Inflammatory macrophage treated with lipopolysaccharide for 1 hour (primary cell): Measurements from ENCODE around the gene RASAL2.
"Not testable (repeated sequence)": the region's sequence is repeated elsewhere in the genome, so short reads cannot be mapped to it uniquely, and the experiment has no call there.

Experiments
- DNase-seq, 2 donors: peaks; one replicate each; pipeline ENCODE4 v3.0.0-alpha.2; 2020 to 2022

Gene RASAL2

DNA sequence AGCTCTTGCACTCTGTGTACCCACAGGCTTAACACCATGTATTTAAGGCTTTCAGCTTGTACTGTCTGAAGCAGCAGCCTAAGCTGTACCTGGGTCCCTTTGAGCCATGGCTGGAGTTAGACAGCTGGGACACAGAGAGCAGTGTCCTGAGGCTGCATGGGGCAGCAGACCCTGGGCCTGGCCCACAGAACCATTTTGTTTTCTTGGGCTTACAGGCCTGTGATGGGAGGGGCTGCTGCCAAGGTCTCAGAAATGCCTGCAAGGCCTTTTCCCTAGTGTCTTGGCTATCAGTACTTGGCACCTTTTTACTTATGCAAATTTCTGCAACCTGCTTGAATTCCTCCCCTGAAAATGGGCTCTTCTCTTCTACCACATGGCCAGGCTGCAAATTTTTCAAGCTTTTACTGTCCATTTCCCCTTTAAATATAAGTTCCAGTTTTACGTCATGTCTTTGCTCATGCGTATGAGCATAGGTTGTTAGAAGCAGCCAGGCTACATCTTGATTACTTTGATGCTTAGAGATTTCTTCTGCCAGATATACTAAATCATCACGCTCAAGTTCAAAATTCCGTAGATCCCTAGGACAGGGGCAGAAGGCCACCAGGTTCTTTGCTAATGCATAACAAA lies 259.0 kb downstream of the RASAL2 start:
- no peak for DNase-seq

DNA sequence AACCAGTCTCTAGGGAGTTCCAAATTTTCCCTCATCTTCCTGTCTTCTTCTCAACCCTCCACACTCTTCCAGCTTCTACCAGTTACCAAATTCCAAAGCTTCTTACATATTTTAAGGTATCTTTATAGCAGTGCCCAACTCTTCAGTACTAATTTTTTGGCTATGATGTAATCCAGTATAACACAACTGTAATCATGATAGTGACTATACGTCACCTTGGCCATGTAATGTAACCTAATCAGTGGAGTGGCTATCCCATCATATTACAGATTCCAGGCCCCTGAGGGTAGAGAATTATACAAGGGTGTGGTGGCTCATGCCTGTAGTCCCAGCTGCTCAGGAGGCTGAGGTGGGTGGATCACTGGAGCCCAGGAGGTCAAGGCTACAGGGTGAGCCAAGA lies 259.6 kb downstream of the RASAL2 start:
- DNase-seq, result no peak

DNA sequence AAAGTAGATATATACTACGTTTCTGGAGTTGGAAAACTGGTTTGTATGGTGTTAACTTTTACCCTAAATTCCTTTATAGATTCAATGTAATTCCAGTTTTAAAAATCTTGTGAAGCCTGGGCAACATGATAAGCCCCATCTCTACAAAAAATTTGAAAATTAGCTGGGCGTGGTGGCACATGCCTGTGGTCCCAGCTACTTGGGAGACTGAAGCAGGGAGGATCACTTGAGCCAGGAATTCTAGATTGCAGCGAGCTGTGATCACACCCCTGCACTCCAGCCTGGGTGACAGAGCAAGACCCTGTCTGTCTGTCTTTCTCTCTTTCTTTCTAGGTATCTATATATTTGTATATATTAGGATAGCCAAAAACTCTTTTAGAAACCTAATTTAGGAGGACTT lies 260.9 kb downstream of the RASAL2 start:
- DNase-seq, result no peak

DNA sequence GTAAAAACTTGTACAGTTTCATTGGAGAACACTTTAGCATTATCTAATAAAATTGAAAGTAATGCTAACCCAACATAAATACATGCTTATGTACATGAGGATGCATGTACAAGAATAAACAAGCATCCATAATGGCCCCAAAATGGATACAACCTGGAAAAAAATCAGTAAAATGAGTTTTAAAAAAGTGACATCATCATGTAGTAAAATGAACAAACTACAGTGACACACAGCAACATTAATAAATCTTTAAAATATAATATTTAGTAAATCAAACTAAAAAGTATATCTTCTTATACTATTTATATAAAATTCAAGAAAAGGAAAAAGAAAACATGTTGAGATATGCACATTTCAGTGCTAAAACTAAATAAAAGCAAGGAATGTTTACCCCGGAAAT lies 262.4 kb downstream of the RASAL2 start:
- DNase-seq, result no peak

DNA sequence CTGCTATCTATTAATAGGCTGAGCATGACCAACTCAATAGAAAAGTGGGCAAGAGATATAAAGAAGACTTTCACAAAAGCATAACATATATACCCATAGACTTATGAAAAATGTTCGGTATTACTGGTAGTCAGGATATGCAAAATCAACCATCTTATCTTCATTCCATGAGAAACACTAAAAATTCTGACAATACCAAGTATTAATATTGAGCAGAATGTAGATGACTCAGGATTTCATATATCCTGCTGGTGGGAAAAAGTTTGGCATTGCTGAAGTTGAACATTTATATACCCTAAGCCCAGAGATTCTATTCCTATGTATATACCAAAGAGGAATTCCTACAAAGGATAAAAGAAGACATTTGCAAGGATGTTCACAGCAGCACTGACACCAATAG lies 264.6 kb downstream of the RASAL2 start:
- no peak for DNase-seq

DNA sequence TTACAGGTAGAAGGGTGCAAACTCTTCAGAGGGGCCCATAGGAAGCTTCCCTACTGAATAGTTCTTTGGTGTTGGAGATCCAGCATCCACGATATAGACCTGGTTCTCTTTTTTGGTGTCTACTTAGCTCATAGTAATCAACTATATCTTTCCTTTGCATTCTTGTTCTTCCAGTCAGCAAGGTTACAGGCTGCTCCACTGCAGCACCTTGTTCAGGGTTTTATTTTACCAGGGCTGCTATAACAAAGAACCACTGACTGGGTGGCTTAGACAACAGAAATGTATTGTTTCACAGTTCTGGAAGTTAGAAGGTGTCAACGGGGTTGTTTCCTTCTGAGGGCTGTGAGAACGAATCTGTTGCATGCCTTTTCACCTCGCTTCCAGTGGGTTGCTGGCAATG lies 266.5 kb downstream of the RASAL2 start:
- no peak for DNase-seq

DNA sequence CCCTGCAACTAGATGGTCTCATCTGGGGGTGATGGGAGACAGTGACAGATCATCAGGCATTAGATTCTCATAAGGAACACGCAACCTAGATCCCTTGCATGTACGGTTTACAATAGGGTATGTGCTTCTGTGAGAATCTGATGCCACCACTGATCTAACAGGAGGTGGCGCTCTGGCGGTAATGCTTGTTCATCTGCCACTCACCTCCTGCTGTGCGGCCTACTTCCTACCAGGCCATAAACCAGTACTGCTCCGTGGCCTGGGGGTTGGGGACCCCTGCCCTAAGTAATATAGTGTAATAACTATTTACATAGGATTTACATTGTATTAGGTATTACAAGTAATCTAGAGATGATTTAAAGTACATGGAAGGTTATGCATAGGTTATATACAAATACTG lies 267.9 kb downstream of the RASAL2 start:
- DNase-seq, result no peak

DNA sequence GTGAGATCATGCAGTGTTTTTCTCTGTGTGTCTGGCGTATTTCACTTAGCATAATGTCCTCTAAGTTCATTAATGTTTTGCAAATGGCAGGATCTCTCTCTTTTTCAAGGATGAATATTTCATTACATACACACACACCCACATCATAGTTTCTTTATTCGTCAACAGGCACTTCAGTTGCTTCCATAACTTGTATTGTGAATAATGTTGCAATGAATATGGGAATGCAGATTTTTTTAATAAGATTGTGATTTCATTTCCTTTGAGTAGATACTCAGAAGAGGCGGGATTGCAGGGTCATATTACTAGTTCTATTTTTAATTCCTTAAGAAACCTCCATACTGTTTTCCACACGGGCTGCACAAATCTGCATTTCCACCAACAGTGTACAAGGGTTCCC lies 268.8 kb downstream of the RASAL2 start:
- DNase-seq, result no peak

DNA sequence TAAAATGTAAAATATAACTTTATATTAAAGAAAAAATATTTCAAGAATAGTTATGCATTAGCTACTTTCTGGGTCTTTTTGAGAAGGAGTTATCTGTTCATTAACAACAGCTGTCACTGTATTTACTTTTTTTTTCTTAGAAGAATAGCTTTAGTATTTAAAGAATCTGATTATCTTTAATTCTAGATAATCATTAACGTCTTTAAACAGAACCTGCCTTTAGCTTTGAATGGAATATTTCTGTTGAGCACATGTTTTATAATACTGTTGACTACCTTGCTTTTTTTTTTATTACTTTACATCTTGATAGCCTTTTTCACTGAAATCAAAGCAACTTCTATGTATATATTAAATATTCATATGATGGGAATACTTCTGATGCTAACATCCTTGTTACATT lies 270.9 kb downstream of the RASAL2 start:
- no peak for DNase-seq

DNA sequence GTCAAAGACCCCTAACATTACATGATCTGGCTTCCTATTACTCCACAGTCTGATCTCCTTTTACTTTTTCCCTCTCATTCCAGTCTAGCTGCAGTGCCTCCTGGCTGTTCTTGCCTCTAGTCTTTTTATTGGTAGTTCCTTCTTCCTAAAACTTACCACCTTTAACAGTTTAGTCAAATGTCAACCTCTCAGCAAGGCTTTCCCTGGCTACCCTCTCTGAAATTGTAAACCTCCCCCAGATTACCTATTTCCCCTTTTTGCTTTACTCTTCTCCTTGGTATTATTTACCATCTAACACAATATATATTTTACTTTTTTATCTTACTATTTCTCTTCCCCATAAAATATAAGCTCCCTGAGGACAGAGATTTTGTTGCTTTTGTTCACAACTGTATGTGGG lies 273.2 kb downstream of the RASAL2 start:
- DNase-seq, result no peak

DNA sequence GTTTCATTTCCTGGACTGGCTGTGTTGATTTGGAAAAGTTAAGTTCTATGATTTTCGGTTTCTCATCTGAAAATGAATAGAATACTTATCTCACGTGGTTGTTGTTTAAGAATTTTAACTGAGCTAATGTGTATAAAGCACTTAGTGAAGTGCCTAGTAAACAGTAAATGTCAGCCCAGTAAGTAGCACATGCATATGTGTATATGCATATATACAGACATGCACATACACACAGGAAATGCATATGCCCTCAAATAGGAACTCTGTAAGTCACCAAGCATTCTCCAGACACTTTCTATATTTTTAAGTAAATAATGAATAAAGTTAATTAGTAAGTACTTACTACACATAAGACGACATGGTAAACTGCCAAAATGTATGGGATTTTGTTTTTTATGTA lies 274.3 kb downstream of the RASAL2 start:
- no peak for DNase-seq

DNA sequence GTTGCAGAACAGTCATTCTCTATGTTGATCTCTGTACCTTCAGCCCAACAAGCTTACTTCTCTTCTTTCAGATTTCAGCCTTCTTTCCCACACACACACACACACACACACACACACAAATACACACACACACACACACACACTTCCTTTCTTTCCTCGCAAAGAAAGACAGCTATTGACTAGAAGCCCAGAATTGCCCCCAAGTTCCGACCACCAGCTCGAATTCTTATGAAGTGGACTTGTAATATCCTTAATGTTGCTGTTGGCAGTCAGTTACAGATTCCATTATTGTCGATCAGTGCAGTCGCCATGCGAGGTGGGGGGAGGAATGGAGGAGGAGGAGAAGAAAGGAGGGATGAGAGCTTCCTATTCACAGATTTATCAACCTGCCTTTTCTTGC lies 277.3 kb downstream of the RASAL2 start:
- DNase-seq, result no peak

DNA sequence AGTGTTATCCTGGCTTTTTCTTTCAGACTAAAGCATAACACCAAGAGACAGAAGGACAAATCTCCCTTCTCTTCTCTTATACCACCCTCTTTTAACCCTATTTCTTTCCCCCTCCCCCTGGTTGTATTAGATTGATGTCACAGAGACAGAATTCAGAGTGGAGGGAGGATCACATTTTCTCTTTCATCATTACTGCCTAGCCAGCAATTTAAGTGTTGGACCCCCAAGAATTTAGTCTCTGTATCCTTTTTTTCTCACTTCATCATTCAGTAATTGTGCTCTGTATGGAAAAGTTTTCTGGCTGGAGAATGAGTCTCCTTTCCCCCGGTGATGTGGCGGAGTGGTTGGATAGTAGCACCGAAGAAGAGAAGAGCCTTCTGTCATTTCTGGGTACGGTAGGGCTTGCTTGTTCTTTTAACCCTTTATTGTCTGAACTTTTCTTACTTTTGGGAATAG lies 278.1 kb downstream of the RASAL2 start:
- DNase-seq, result no peak

DNA sequence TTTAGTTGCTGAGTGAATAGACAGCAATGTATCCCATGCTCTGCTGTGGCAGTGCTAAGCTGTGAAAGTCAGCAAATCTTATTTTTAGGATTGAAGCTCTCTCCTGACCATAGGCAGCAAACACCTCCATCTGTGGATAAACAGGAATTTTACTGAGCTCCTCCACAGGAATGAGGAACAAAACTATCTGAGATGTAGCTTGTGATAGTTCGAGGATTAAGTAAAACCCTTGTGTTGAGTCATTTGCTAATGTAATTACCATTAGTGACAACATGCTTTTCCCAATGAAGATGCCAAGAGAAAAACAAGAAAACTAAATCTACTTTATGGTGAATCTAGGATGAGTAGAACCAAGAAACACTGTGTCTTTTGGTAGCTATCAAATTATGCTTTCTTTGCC lies 280.1 kb downstream of the RASAL2 start:
- peak in 1 of 2 donors; percentile 43 for DNase-seq

DNA sequence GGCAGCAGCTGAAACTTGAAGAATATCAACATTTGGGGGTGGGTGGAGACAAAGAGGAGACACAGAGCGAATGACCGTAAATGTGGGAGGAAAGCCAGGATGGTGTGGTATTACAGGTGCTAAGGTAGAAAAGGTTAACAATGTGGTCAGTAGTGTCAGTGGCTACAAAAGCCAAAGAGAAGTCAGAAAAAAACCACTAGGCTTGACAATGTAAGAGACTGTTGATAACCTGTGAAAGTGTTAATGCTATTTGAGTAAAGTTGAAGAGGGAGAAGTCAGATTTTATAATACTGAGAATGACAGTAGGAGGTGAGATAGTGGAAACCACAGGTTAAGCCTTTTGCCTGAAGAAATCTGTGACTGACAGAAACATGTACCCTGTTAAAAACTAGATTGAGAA lies 282.1 kb downstream of the RASAL2 start:
- DNase-seq, result no peak

DNA sequence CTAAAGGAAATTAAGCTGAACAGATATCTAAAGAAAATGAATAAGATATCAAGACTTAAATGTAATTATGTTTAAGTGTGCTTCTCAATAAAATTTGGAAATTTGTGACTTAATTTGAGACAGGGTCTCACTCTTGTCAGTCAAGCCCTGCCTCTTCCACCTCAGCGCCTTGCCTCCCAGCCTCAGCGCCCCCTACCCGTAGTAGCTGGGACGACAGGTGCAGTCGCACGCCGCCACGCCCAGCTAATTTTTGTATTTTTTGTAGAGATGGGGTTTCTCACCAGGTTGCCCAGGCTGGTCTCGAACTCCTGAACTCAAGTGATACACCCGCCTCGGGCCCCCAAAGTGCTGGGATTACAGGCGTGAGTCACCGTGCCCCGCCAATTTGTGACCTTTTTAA lies 285.9 kb downstream of the RASAL2 start:
- DNase-seq, result no peak

DNA sequence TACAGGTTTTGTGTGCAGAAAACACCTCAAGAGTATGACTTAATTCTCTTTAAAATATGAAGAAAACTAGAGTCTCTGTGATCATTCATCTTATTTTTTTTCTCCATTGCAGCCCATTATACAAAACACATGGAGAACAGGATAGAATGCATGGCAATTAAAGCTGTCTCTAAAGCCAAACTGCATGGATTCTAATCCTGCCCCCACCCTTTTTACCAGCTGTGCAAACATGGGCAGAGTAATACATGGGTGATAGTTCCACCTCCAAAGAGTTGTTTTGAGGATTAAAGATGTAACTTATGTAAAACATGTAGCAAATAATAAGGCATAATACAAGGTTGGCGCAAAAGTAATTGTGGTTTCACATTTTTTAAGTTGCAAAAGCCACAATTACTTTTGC lies 288.5 kb downstream of the RASAL2 start:
- no peak for DNase-seq

DNA sequence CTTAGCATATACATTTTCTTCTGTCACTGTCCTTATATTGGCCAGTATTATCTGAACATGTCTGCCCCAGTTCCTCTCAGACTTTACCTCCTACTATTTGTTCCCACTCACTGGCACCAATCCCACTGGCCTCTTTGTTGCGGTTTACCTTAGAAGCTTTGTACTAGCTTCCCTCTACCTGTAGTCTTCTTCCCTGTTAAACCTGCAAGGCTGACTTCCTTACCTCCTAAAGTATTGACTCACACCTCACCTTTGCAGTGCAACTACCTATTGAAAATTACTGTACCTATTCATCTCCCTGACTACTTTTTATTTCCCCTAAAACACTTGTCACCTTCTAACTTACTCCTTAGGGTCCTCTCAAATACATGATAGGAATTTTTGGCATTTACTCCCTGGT lies 291.8 kb downstream of the RASAL2 start:
- DNase-seq, result no peak

DNA sequence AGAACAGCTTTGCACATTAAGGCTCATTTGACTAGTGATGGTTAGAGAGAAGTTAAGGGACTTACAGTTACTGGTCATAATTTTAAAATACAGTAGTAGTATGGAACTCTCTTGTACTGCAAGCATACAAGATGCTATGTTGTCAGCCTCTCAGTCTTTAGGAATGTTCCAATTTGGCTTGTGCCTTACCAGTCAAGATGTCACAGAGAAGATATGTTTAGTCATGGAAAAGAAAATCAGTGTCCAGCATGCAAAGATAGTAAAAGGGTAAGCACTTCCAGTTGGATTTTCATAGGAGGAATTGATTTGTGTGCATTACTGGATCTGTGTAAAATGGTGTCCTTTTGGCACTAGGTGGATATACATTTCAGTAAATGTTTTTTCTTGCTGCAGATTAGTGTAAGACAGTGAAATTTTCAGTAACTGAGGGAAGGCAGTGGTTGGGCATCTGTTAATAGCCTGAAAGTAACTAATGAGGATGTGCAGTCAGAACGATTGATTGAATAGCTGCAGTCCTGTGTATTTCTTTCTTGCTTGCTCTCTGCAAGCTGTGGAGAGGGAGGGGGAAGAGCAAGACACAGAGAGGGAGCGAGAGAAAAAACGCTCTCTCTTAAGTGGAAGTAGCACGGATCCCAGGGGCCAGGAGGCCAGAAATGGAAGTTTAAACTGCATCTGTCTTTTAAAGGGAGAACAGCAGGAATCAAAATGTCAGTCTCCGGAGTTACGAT lies 294.7 kb downstream of the RASAL2 start:
- DNase-seq, result no peak

DNA sequence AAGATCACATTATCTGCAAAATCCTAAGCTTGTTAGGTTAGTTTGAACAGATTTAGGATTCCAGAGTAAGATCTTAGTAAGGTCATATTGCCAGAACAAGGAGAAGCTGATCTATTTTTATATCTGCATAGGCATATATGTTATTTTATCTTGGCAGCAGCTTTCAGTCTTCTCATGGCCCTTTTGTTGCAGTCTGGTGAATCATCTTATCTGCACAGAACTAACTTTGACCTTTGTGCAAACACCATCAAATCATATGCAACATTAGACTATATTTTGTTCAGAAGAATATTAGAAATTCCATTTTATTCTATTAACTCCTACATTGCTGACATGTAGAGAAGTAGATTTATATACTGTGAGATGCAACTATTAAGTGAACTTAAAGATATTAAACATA lies 295.5 kb downstream of the RASAL2 start:
- no peak for DNase-seq

DNA sequence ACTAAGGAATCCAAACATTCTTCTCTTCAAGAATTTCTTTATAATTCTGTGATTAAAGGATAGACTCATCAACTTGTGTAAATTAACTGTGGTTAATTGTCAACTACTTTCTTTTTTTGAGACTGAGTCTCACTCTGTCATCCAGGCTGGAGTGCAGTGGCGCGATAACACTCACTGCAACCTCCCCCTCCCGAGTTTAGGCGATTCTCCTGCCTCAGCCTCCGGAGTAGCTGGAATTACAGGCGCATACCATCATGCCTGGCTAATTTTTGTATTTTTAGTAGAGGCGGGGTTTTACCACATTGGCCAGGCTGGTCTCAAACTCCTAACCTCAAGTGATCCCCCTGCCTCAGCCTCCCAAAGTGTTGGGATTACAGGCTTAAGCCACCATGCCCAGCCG lies 296.4 kb downstream of the RASAL2 start:
- not testable (repeated sequence) for DNase-seq

DNA sequence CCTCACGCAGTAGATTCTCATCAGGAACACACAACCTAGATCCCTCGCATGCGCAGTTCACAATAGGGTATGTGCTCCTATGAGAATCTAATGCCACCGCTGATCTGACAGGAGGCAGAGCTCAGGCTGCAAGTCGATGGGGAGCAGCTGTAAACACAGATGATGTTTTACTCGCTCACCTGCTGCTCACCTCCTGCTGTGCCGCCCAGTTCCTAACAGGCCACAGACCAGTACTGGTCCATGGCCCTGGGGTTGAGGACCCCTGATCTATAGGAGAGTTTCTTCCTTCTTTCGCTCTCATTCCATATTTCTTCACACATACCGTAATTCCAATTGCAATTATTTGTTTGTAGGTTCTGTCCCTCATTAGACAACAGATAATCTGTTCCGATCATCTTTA lies 299.5 kb downstream of the RASAL2 start:
- no peak for DNase-seq

DNA sequence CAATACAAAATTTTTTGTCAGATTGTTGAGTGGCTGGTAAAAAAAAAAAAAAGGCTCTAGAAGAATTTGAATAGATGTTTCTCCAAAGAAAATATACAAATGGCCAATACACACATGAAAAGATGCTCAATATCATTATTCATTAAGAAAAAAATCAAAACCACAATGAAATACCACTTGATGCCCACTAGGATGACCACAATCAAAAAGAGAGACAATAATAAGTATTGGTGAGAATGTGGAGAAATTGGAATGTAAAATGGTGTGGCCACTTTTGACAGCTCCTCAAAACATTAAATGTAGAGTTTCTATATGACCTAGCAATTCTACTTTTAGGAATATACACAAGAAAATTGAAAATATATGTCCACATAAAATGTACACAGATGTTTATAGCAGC lies 302.9 kb downstream of the RASAL2 start:
- no peak for DNase-seq

DNA sequence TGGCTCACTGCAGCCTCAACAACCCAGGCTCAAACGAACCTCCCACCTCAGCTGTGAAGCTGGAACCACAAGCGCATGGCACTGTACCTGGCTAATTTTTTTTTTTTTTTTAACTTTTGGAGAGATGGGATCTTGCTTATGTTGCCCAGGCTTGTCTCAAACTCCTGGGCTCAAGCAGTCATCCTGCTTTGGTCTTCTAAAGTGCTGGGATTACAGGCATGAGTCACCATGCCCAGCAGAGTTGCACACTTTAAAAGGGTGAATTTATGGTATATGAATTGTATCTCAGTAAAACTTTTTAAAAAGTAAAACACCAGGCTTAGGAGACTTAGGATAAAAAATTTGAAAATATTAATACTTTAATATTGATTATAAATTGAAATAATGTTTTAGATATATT lies 303.8 kb downstream of the RASAL2 start:
- DNase-seq, result no peak

DNA sequence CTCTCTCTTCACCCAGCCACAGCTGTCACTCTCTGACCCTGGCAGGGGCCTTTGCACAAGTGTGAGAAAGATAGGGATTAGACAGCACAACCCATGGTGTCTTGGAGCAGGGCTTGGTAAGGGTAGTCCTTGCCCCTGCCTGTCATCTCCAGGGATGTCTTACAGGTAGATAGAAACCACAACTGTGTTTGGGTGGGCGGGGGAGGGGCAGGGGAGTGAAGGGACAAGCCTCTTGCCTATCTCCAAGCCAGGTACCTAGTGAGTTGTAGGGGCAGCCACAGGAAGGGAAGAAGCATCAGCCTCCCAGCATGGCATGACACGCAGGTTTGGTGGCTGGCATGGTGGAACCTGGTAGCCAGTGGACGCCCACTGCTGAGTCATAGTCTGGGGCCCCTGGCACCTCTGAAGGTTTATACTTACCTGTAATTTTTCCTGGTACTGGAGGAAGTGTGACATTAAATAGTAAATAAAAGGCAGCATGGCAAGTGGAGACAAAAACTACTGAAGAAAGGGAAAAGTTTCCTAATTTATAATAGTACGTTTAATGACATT lies 305.3 kb downstream of the RASAL2 start:
- no peak for DNase-seq
